ENCODE results near the gene SUFU. TPM values are rescaled to one million over a fixed set of nuclear protein-coding genes. Genes with fewer than 3 reads are reported as not detected.
A peak's percentile ranks its signal among the peaks of the same experiment; 100 is the strongest.

Gene SUFU
- total RNA-seq, 1 donor from 2014 or later: 5.5 TPM

- DNase-seq (ENCODE audit: low spot score): no peak
These were observed 114.0 kb downstream of the SUFU start for GRCh38 chr10:102617816-102618215.

DNA sequence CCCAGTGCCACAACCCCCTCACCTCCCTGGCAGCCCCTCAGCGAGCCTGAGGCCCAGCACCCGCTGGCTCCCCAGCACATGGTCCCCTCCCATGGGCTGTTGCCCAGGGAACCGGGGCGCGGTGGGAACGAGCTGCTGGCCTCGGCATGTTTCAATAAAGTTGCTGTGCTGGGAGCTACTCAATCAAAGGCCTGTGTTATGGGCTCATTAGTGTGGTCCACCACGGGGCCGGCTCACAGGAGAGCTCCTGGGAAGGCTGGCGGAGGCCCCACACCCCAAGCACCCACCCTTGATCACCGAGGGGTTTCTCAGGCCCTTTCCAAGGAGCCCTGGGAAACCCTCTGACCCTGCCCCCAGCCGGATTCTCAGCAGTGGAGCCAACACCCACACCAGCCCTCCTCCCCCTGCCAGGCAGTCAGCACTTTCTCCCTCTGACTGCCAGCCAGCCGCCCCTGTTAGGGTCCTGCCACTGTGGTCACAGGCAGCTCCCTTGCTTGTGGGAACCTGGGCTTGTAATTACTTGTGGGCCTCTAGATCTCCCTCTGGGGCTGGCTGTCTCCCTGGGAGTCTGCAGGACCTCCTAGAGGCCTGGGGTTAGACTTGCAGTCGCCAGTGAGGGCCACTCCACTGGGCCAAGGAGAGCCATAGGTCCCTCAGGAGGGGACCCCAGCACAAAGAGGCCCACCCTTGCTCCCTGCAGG, 115.7 kb downstream of the SUFU start:
- no peak for DNase-seq (ENCODE audit: low spot score)

DNA sequence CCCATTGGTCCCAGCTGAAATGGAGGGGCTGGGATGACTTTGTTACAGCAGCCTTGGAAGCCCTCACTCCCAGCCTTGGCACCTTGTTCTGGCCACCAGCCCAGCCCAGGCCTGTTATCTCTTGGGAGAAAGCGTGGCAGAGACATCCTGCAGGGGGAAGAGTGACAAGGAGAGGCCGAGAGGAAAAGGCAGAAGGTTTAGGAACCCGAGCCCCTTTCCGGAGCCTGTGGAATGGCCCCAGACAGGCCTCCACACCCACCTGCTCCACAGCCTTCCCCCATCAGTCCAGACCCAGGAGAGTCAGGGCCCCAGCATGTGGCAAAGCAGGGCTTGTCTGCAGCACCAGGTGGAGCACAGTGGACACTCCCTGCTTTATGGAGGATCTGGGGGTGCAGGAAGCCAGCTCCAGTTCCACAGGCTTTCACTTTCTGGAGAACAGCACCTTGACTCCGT, 116.4 kb downstream of the SUFU start:
- no peak for DNase-seq (ENCODE audit: low spot score)

GRCh38 chr10:102620591-102621442, 117.0 kb downstream of the SUFU start:
- no peak for DNase-seq (ENCODE audit: low spot score)

DNA sequence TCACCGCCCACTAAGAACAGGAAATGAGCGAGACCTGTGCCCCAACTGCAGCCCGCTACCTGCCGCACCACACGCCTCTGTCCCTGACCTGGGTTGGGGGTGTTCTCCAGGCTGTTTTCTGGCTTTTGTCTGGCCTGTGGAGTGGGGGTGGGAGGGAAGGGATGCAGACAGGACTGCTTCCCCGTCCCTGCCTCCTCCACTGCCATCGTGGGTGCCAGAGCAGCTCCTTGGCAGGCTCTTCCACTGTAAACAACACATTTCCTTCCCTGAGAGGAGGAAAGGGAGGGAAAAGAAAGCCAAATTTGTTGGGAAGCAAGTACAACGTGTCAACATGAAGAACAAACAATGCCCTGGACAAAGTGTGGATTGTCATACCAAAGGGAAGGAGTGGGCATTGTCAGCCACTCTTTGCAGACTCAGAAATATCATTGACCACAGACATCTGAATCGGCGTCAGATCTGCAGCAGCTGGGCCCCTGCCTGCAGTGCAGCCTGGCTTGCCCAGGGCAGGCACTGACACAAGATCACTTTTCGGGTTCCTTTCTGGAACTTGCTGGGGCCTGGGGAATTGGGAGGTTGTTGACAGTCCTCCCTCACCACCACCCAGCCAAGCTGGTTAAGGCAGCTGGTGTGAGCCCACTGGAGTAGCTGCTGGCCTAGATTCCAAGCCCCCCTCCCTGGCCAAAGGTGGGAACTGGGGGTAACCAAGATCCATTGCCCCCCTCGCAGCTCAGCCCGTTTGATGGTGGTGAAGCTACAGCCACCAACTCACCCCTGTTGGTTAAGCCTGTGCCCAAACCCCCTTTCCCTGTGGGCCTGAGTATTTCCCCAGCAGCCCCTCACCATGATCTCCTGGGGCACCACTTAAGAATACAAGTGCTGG, 117.9 kb downstream of the SUFU start:
- no peak for DNase-seq (ENCODE audit: low spot score)

DNA sequence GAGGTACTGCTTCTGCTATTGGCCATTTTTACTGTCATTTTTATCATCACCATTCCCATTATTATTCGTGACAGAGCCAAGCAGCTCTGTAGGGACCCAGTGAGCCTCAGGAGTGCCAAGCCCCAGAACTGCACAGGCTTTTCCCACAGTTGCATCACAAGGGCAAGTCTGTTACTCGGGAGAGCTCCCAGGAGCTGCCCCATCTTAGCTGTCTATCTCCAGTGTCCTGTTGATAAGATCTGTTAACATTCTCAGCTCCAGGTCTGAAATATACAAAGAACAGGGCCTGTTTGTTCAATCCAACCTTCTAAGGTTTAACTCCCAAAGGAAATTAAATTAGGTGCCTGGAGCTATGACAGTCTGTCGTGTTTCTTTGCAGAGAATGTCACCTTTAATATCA, 120.3 kb downstream of the SUFU start:
- no peak for DNase-seq (ENCODE audit: low spot score)

- no peak for DNase-seq (ENCODE audit: low spot score)
These were observed 121.2 kb downstream of the SUFU start for GRCh38 chr10:102624751-102625645.

DNA sequence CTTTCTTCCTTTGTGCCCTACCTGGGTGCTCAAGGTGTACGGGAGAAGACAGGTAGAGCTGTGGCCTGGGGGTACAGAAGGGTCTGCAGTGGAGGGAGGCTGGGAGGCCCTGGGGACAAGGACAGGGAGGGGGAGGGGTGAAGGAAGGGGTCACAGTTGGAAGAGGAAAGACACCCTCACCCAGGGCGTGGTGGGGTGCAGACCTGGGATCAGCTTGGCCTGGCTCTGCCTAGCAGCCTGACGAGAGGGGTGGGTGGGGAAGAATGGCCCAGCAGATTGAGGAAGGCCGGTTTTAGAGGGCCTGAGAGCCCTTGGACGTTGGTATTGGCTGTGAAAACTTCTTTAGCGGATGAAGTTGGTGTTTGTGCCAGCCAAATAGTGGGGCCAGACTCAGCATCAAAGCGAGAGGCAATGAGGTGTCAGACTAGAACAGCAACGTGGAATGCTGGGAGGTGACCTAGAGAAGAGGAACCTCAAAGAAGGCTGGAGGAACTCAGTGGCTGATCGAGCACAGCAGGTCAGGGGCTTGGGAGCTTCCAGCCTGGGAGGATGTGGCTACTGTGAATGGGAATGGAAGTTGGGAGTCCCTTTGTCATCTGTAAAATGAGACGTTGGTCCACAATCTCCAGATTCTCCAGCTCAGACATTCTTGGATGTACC, 122.4 kb downstream of the SUFU start:
- no peak for DNase-seq (ENCODE audit: low spot score)

DNA sequence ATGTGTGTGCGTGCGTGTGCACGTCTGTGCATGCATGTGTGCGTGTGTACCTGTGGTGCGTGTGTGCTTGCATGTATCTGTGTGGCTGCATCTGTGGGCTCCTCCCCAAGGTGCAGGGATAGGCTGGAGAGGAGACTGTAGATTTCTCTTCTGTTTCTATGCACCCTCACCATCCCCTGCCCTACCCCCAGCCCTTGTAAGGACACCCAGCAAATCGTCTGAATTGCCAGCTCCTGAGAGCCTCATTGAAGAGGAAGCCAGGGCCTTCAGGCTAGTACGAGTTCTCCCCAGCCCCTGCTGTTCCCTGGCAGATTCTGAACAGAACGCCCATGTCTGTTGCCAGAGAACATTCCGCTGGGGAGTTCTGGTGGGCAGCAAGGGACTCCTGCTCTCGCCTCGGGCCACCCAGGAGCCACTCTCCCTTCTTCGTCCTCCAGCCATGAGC, 123.5 kb downstream of the SUFU start:
- DNase-seq (ENCODE audit: low spot score): peak; percentile 67

DNA sequence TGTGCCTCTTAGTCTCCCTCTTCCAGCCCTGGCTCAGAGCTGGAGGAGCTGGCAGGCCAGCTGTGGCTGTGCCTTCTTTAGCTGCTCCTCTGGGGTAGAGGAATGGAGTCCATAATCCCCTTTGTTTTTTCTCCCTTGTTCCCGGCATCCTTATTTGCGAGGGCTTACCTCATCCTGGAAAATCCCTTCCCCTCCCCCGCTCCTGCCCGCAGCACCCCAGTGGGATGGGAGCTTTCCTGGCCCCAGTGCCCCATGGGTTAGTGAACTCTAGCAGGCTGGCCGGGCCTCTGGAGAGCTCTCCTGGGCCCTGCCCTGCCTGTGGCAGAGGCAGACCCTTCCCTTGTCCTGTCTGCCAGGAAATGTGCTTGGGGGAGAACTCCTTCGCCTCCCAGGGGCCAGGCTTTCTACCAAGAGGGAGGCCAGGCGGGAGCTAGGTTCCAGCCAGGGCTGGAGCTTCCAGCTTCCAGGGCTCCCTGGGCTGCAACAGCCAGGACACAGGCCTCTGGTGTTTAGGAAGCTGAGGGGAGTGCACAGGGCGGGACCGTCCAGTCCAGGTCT, 124.0 kb downstream of the SUFU start:
- peak; percentile 83 for DNase-seq (ENCODE audit: low spot score)

DNA sequence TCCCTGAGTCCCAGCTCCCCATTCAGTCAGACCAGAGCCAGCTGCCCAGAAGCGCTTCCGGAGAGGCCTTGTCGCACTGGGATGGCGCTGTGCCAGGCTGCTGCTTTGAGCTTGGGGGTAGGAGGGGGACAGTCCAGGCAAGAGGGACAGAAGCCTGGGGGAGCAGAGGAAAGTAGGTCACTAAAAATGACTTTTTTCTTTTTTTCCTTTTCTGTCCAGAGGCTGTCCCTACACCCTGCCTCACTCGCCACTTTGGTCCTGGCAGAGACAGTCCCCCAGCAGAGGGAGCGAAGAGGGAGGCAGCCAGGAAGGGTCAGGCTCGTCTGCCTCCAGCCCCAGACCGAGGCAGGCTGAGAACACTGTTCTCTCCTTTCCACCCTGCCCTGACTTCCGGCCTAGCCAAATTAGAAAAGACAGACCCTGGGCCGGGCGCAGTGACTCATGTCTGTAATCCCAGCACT, 124.7 kb downstream of the SUFU start:
- DNase-seq (ENCODE audit: low spot score): no peak

DNA sequence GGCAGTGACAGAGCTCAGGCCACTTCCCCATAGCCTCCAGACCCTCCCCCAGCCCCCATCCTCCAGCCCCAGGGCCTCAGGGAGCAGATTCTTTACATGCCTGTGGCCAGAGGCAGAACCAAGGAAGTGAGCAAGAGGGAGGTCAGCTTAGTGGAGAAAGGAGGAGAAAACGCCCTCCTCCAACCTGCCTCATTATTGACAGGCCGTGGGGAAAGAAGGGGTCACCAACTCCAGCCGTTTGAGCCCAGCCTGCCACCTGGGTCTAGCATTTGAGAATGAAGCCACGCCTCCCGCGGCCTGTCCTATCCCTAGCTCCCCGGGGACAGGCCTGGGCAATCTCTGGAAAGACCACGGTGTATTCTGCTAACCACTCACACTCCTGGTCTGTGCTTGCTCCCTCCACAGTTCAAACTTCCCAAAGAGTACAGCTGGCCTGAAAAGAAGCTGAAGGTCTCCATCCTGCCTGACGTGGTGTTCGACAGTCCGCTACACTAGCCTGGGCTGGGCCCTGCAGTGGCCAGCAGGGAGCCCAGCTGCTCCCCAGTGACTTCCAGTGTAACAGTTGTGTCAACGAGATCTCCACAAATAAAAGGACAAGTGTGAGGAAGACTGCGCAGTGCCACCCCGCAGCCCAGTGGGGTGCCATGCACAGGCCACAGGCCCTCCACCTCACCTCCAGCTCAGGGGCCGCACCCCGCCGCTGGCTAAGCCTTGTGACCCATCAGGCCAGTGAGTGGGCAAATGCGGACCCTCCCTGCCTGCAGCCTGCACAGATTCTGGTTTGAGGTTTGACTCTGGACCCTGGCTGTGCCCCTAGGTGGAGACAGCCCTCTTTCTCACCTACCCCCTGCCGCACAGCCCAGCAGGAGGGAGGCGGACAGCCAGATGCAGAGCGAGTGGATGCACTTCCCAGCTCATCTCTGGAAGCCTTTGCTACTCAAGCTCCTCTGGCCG, 126.2 kb downstream of the SUFU start:
- peak; percentile 82 for DNase-seq (ENCODE audit: low spot score)

DNA sequence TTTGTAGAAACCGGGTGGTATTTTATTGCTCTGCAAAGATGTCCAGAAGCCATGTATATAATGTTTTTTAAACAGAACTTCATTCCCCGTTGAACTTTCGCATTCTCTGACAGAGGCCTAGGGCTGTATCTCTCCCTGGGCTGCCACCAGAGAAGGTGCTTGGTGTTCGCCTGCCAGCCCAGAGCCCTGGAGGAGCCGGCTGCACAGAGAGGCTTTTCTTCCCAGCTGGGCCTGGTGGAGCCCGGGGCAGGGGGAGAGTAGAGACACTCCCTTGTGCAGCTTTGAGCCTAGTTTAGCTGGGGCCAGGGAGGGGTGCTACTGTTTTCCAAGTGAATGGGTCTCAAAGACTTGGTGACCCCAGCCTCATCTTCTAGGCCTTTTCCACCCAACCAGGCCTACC, 126.9 kb downstream of the SUFU start:
- no peak for DNase-seq (ENCODE audit: low spot score)

- DNase-seq (ENCODE audit: low spot score): no peak
These were observed 128.0 kb downstream of the SUFU start for GRCh38 chr10:102631525-102632393.

DNA sequence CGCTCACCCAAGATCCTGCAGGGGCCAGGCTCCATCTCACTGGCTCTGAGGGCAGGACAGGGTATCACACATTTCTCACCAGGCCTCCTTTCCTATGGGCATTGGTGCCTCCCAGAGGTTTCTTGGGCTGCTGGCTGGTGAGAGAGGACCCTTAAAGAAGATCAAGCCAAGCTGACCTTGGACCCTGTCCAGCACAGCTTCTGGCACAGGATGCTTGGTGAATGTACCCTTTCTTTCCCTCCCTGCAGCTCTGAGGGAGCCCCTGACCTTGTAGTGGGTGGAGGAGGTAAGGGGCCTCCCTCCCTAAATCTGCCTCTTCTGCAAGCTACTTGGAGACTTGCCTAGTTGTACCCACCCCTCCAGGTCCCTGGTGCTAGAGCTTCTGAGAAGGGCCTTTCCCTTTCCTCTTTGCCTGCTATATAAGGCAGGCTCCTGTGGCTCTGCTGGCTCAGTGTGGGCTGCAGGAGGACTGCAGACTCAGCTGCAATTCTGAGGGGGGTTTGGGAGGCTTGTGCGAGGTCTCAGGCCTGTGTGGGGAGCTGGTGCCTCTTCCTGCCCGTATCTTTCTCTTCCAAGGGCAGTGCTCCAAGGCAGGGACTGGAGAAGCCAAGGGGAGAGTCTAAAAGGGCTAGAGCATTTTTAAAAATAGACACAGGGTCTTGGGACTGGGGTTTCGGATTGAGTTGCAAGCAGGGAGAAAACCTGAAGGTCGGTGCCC, 128.8 kb downstream of the SUFU start:
- DNase-seq (ENCODE audit: low spot score): peak; percentile 96

DNA sequence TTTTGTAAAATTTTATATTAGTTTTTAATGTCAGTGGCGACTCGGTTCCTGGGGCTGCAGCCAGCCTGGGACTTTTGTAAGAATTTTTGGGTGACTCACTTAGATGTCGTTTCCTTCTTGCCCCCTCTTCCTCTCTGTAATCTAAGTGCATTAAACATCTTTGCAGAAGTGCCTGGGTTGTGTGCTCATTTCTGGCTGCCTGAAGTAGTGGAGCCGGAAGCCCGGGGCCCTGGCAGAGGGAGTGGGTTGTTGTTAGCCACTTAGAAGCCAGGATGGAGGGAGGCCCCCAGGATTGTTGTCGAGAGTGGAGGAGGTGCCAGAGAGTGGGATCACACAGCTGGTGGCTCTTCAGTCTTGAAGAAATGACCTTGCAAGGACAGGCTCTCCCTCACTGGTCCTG, 129.5 kb downstream of the SUFU start:
- peak; percentile 70 for DNase-seq (ENCODE audit: low spot score)

GRCh38 chr10:102633848-102634247, 130.1 kb downstream of the SUFU start:
- DNase-seq (ENCODE audit: low spot score): no peak

All from umbilical cord (tissue), 2 donors.